B cell (primary cell): ENCODE measurements around the gene HEG1. TPM values are rescaled to one million over a fixed set of nuclear protein-coding genes. Genes with fewer than 3 reads are reported as not detected.

Source experiments
- ATAC-seq: fragments of 200-7000 bp; cut with Tn5 transposase; one replicate; pipeline ENCODE4 v1.10.0; 2021; ENCODE audit warnings: low read depth, mild to moderate bottlenecking, moderate number of reproducible peaks, moderate library complexity
- CTCF ChIA-PET: fragments of 350-600 bp; sonication (Branson Sonifier 250); formaldehyde crosslinking; loops from one replicate; lab custom pipeline; 2021; ENCODE audit warnings: antibody characterized with exemption, inconsistent platforms; lab: Charles Lee
- POLR2A ChIA-PET: fragments of 350-600 bp; sonication (Branson Sonifier 250); formaldehyde crosslinking; loops from one replicate; lab custom pipeline; 2021; ENCODE audit warnings: antibody characterized with exemption; lab: Charles Lee
- DNase-seq: peaks from one replicate; pipeline ENCODE4 v3.0.0; 2013
- H2AFZ ChIP-seq: 2 replicates; pipeline ENCODE4 v1.6.1; 2012; ENCODE audit warnings: mild to moderate bottlenecking, low read depth, low read length; ENCODE audit not compliant: insufficient read depth, poor library complexity, severe bottlenecking
- H3K27ac ChIP-seq, 2 donors: 1 replicate in 1 of 2; 2 replicates in 1 of 2; pipeline ENCODE4 v1.5.1; 2012 to 2013; ENCODE audit warnings: low read length in 2 of 2, mild to moderate bottlenecking in 2 of 2, moderate library complexity in 1 of 2
- H3K27me3 ChIP-seq, 4 experiments: fragments of 200-600 bp in 1 of 4; sonication (generic) in 1 of 4; replicated peaks in 1 of 4; 1 replicate in 2 of 4; 2 replicates in 2 of 4; pipeline versions ENCODE4 v1.6.1 to v1.7.0; 2013 to 2016; ENCODE audit warnings: low read length in 3 of 4, mild to moderate bottlenecking in 2 of 4, mixed read lengths in 1 of 4, moderate library complexity in 1 of 4; ENCODE audit not compliant: insufficient read depth in 4 of 4, control insufficient read depth in 3 of 4; ENCODE audit errors: control extremely low read depth in 1 of 4
- H3K36me3 ChIP-seq, 2 experiments: replicated peaks in 1 of 2; 1 replicate in 1 of 2; 2 replicates in 1 of 2; pipeline versions ENCODE4 v1.6.1 to v1.7.1; 2013; ENCODE audit warnings: low read length in 1 of 2; ENCODE audit not compliant: insufficient read depth in 2 of 2, control insufficient read depth in 1 of 2; ENCODE audit errors: control extremely low read depth in 1 of 2, extremely low read depth in 1 of 2
- H3K4me1 ChIP-seq, 2 donors: fragments of 200-600 bp in 1 of 2; sonication (generic) in 1 of 2; 1 replicate in 1 of 2; 2 replicates in 1 of 2; pipeline versions ENCODE4 v1.5.1 to v1.6.1; 2013 to 2017; ENCODE audit warnings: low read length in 2 of 2; ENCODE audit not compliant: control insufficient read depth in 2 of 2, insufficient read depth in 2 of 2
- H3K4me2 ChIP-seq: replicated peaks from 2 replicates; pipeline ENCODE3; 2012; ENCODE audit warnings: mild to moderate bottlenecking, low read depth, low read length; ENCODE audit not compliant: poor library complexity, severe bottlenecking
- H3K4me3 ChIP-seq, 5 experiments: fragments of 200-600 bp in 1 of 5; sonication (generic) in 1 of 5; 1 replicate in 3 of 5; 2 replicates in 2 of 5; pipeline versions ENCODE4 v1.5.1 to v1.7.0; 2011 to 2016; ENCODE audit warnings: low read length in 4 of 5, mild to moderate bottlenecking in 4 of 5, low read depth in 2 of 5, control low read depth in 1 of 5, moderate library complexity in 1 of 5; ENCODE audit not compliant: insufficient read depth in 1 of 5; ENCODE audit errors: control extremely low read depth in 1 of 5, extremely low read depth in 1 of 5
- H3K79me2 ChIP-seq: fragments of 200-600 bp; sonication (generic); one replicate; pipeline ENCODE4 v1.6.0; 2016; ENCODE audit warnings: low read length; ENCODE audit not compliant: control insufficient read depth, insufficient read depth
- H3K9ac ChIP-seq: fragments of 200-600 bp; sonication (generic); 2 replicates; pipeline ENCODE4 v1.6.1; 2017; ENCODE audit warnings: mild to moderate bottlenecking, low read length, moderate library complexity
- H3K9me3 ChIP-seq, 3 donors: one replicate each; pipeline versions ENCODE4 v1.6.1 to v1.7.1; 2013; ENCODE audit warnings: low read length in 2 of 3; ENCODE audit not compliant: control insufficient read depth in 2 of 3, insufficient read depth in 1 of 3; ENCODE audit errors: control extremely low read depth in 1 of 3
- H4K20me1 ChIP-seq: 2 replicates; pipeline ENCODE4 v1.6.0; 2012; ENCODE audit warnings: mild to moderate bottlenecking, low read length; ENCODE audit not compliant: insufficient read depth, control insufficient read depth, poor library complexity, severe bottlenecking
- H3K27ac Mint-ChIP-seq: one replicate; pipeline ENCODE4 v1.8.0; 2021; ENCODE audit warnings: mixed read lengths
- H3K27me3 Mint-ChIP-seq: one replicate; pipeline ENCODE4 v1.8.0; 2021; ENCODE audit warnings: mixed read lengths
- H3K4me1 Mint-ChIP-seq: one replicate; pipeline ENCODE4 v1.8.0; 2021; ENCODE audit warnings: mixed read lengths
- H3K4me3 Mint-ChIP-seq: one replicate; pipeline ENCODE4 v1.8.0; 2021; ENCODE audit warnings: mixed read lengths
- H3K9me3 Mint-ChIP-seq: one replicate; pipeline ENCODE4 v1.8.0; 2022; ENCODE audit warnings: mixed read lengths; ENCODE audit not compliant: insufficient read depth
- EZH2 ChIP-seq: IDR thresholded peaks from 2 replicates; pipeline ENCODE4 v1.6.1; 2012; ENCODE audit warnings: borderline replicate concordance, low read depth, mild to moderate bottlenecking, moderate library complexity, low read length; ENCODE audit not compliant: insufficient read depth, poor library complexity, severe bottlenecking
- WGBS: methylation state at CpG from one replicate; pipeline ENCODE4 v1.1.5; 2013; ENCODE audit warnings: missing lambda C conversion rate; ENCODE audit not compliant: insufficient coverage; 5-methylcytosine and 5-hydroxymethylcytosine counted together
- intact Hi-C: fragments of 100-400 bp; cut with micrococcal nuclease; formaldehyde crosslinking; loops from one replicate; pipeline ENCODE4 v1.10.0; 2022
- polyA plus RNA-seq: library from polyadenylated mRNA; depleted of rRNA; stranded (reverse); fragments of >200 nt; gene quantifications from 2 replicates; pipeline ENCODE4 v1.2.3, GENCODE V29; 2012
- total RNA-seq, 2 donors: library from RNA; stranded (reverse); fragments of 120-200 nt in 1 of 2; gene quantifications; 1 replicate in 1 of 2; 2 replicates in 1 of 2; pipeline versions ENCODE4 v1.2.3 to v1.2.4, GENCODE V29; 2013 to 2022
- TF ChIP-seq, protein P1 (sequence below): fragments of 200-600 bp; IDR thresholded peaks from one replicate; pipeline ENCODE4 v1.8.0; 2022; ENCODE audit warnings: antibody characterized with exemption, mild to moderate bottlenecking

HEG1 gene
- total and polyA plus RNA-seq, 2 donors (not counting 1 experiment from before 2014, with no cell fraction given): 5.1 to 9.2 TPM

DNA sequence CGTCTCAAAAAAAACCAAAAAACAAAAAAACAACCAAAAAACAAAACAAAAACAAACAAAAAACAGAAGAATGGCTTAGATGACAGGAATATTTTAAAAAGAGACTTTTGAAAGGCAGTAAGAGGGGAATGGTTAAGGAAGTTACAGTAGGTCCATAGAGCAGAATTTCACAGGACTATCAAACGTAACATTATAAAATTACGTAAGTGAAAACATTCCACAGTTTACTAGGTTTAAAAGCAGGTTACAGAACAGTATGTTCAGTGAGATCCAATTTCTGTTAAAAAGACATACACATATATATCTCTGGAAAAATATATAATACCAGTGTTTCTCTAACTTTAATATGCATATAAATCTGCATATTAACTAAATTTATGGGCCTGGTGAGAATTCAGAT, 71.0 kb downstream of the HEG1 start:
- Histone ChIP-seq H4K20me1 (no peaks in the 10 kb centered on the region), H3K79me2 (no peaks in the 10 kb centered on the region), H3K9ac (no peak overlapping the region), H2AFZ (no peak overlapping the region), H3K4me1 (no peaks in the 10 kb centered on the region), H3K36me3 (peaks cover 0 to 5% of the 10 kb centered on the region in 2 experiments), H3K27me3 (no peaks in the 10 kb centered on the region), H3K27ac (no peak overlapping the region), H3K4me3 (no peak overlapping the region), H3K4me2 (no peak overlapping the region), H3K9me3 (no peaks in the 10 kb centered on the region)
- WGBS: no CpG with 5 or more reads among the region's 3 CpGs
- ChIA-PET CTCF (interaction anchor here (0.9 kb wide), 1 partner anchor 452 kb away, joined by 3 read pairs; no protein-coding TSS in a partner anchor), POLR2A (no interaction called here)
- ATAC-seq (no peak), DNase-seq (no peak)
- Mint-ChIP-seq H3K4me1 (peaks cover 2% of the 10 kb centered on the region), H3K9me3 (no peaks in the 10 kb centered on the region), H3K27me3 (no peaks in the 10 kb centered on the region), H3K4me3 (no peak overlapping the region), H3K27ac (no peak overlapping the region)
- intact Hi-C loops: no loop called here
- no peak for TF ChIP-seq EZH2
- TF ChIP-seq, protein P1, sequence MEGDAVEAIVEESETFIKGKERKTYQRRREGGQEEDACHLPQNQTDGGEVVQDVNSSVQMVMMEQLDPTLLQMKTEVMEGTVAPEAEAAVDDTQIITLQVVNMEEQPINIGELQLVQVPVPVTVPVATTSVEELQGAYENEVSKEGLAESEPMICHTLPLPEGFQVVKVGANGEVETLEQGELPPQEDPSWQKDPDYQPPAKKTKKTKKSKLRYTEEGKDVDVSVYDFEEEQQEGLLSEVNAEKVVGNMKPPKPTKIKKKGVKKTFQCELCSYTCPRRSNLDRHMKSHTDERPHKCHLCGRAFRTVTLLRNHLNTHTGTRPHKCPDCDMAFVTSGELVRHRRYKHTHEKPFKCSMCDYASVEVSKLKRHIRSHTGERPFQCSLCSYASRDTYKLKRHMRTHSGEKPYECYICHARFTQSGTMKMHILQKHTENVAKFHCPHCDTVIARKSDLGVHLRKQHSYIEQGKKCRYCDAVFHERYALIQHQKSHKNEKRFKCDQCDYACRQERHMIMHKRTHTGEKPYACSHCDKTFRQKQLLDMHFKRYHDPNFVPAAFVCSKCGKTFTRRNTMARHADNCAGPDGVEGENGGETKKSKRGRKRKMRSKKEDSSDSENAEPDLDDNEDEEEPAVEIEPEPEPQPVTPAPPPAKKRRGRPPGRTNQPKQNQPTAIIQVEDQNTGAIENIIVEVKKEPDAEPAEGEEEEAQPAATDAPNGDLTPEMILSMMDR: no peak

DNA sequence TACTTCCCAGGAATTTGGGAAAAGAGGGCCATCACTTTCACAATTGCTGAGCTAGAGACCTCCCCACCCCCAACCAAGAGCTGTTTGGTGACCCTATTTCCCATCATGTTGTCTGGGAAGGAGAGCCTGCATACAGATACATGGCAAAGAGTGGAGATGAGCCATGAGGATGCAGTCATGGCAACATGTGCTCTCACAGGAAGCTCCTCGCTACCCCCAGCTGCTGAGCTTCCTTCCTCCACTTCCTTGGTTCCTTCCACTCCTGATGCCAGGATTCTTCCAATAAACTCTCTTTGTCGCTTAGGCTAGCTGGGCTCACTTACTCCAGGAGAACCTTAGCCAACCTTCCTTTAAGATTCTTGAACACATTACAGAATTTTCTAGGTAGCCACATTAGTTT, 72.9 kb downstream of the HEG1 start:
- no peak overlapping the region for H2AFZ ChIP-seq
- POLR2A ChIA-PET: no interaction called here

More for the DNA sequence above, 72.9 kb downstream of the HEG1 start:
- no peak overlapping the region for H3K4me2 ChIP-seq
- Mint-ChIP-seq H3K9me3 (no peaks in the 10 kb centered on the region), H3K27ac (no peak overlapping the region), H3K4me3 (no peak overlapping the region), H3K4me1 (peaks cover 2% of the 10 kb centered on the region), H3K27me3 (no peaks in the 10 kb centered on the region)
- intact Hi-C loops: no loop called here
- DNase-seq (no peak), ATAC-seq (no peak)
- no peaks in the 10 kb centered on the region for H3K27me3 ChIP-seq
- no peaks in the 10 kb centered on the region for H3K9me3 ChIP-seq
- no peak overlapping the region for H3K27ac ChIP-seq
- H3K4me1 ChIP-seq: no peaks in the 10 kb centered on the region
- TF ChIP-seq EZH2: no peak
- TF ChIP-seq, protein P1: no peak
- no peaks in the 10 kb centered on the region for H3K79me2 ChIP-seq
- H3K4me3 ChIP-seq: no peak overlapping the region
- 94% methylated on average over 2 of the region's 2 CpGs for WGBS
- H4K20me1 ChIP-seq: no peaks in the 10 kb centered on the region
- H3K9ac ChIP-seq: no peak overlapping the region
- CTCF ChIA-PET: interaction anchor here (1.3 kb wide), 1 partner anchor 13 kb away, joined by 6 read pairs; no protein-coding TSS in a partner anchor
- H3K36me3 ChIP-seq: peaks cover 0 to 5% of the 10 kb centered on the region in 2 experiments
